NCI-H774 (cell line): ENCODE data around the gene MMP10.

ENCODE experiments used
- DNase-seq: peaks from one replicate; lab custom pipeline; 2025; lab: John Stamatoyannopoulos, UW

The MMP10 gene

GRCh38 chr11:102729849-102730815, 50.3 kb downstream of the MMP10 start:
- no peak for DNase-seq

DNA sequence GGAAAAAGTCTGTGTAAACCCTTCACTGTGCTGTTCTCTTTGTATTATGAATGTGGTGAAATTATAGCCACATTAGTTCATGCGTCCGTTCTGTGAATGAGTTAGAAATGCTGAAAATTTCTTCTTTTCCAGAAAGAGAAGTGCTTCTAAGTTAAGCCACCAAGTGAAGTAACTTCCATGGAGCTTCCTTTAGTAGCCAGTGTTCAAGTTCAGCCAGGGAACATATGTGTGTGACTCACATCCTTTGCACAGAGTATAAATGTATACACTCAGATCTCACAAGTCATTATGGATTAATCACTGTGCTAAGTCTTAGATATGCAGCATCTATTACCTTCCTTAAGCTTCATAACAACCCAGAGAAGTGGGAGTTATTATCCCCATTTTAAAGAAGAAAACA, 52.5 kb downstream of the MMP10 start:
- no peak for DNase-seq

GRCh38 chr11:102724904-102725500, 55.4 kb downstream of the MMP10 start, which contains the start of gene MMP8:
Gene MMP8 (minus strand): TSS chr11:102724954. CDS start chr11:102724855, 99 bp downstream.
- DNase-seq, result no peak

DNA sequence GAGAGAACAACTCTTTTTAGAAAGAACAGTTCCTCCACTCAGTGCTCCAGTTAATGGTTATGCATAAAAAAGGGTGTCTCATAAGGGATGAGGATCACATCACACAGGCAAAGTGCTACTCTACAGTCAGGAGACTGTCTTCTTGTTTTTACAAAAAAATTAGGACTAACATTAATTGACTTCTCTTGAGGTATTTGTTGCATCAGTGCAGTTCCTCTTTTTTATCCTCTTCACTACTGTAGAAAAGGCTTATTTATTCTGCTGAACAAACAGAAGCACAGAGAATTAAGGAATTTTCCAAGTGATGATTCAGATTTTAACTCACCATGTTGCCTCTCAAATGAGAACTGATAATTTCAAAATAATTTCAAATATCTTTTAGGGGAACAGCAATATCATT, 57.6 kb downstream of the MMP10 start:
- no peak for DNase-seq
